Activated B cell treated with CpG ODN at 0.5 μM for 24 hours (primary cell): ENCODE measurements around the gene CLDN11. TPM values are rescaled to one million over a fixed set of nuclear protein-coding genes. Genes with fewer than 3 reads are reported as not detected.

Experiments used
- ATAC-seq: fragments of 200-7000 bp; cut with Tn5 transposase; one replicate; pipeline ENCODE4 v1.10.0; 2021; ENCODE audit warnings: low read depth, mild to moderate bottlenecking, moderate library complexity
- CTCF ChIA-PET: fragments of 350-600 bp; sonication (Branson Sonifier 250); formaldehyde crosslinking; loops from one replicate; lab custom pipeline; 2021; ENCODE audit warnings: antibody characterized with exemption; lab: Charles Lee
- POLR2A ChIA-PET: fragments of 350-600 bp; sonication (Branson Sonifier 250); formaldehyde crosslinking; loops from one replicate; lab custom pipeline; 2021; ENCODE audit warnings: antibody characterized with exemption; lab: Charles Lee
- DNase-seq: peaks from one replicate; pipeline ENCODE4 v3.0.0; 2022
- H3K27ac Mint-ChIP-seq: one replicate; pipeline ENCODE4 v1.8.0; 2020; ENCODE audit warnings: mixed read lengths
- H3K27me3 Mint-ChIP-seq: one replicate; pipeline ENCODE4 v1.8.0; 2021; ENCODE audit warnings: mixed read lengths
- H3K36me3 Mint-ChIP-seq: one replicate; pipeline ENCODE4 v1.8.0; 2021; ENCODE audit warnings: low read depth, mixed read lengths
- H3K4me1 Mint-ChIP-seq: one replicate; pipeline ENCODE4 v1.8.0; 2021; ENCODE audit warnings: mixed read lengths
- H3K4me3 Mint-ChIP-seq: one replicate; pipeline ENCODE4 v1.8.0; 2020; ENCODE audit warnings: mild to moderate bottlenecking, mixed read lengths
- H3K9me3 Mint-ChIP-seq: one replicate; pipeline ENCODE4 v1.8.0; 2020; ENCODE audit warnings: mixed read lengths
- intact Hi-C: fragments of 100-400 bp; cut with micrococcal nuclease; formaldehyde crosslinking; loops from one replicate; pipeline ENCODE4 v1.15.1; 2024
- total RNA-seq: library from RNA; stranded (reverse); gene quantifications from 2 replicates; pipeline ENCODE4 v1.2.3, GENCODE V29; 2022
- TF ChIP-seq, protein P1 (sequence below): fragments of 200-600 bp; IDR thresholded peaks from one replicate; pipeline ENCODE4 v1.8.0; 2022; ENCODE audit warnings: antibody characterized with exemption, mild to moderate bottlenecking

CLDN11 gene
- total RNA-seq, 1 donor from 2014 or later, result 0.69 TPM

- CTCF ChIA-PET, result interaction anchor here (1.1 kb wide), 1 partner anchor 25 kb away, joined by 3 read pairs; no protein-coding TSS in a partner anchor
- ATAC-seq (no peak), DNase-seq (no peak)
- no peak overlapping the region for H3K4me3 Mint-ChIP-seq
- TF ChIP-seq, protein P1, sequence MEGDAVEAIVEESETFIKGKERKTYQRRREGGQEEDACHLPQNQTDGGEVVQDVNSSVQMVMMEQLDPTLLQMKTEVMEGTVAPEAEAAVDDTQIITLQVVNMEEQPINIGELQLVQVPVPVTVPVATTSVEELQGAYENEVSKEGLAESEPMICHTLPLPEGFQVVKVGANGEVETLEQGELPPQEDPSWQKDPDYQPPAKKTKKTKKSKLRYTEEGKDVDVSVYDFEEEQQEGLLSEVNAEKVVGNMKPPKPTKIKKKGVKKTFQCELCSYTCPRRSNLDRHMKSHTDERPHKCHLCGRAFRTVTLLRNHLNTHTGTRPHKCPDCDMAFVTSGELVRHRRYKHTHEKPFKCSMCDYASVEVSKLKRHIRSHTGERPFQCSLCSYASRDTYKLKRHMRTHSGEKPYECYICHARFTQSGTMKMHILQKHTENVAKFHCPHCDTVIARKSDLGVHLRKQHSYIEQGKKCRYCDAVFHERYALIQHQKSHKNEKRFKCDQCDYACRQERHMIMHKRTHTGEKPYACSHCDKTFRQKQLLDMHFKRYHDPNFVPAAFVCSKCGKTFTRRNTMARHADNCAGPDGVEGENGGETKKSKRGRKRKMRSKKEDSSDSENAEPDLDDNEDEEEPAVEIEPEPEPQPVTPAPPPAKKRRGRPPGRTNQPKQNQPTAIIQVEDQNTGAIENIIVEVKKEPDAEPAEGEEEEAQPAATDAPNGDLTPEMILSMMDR, result no peak
- intact Hi-C loops, result no loop called here
- peaks cover 24% of the 10 kb centered on the region for H3K27me3 Mint-ChIP-seq
- H3K4me1 Mint-ChIP-seq, result no peaks in the 10 kb centered on the region
- no peak overlapping the region for H3K27ac Mint-ChIP-seq
- H3K36me3 Mint-ChIP-seq, result no peaks in the 10 kb centered on the region
- POLR2A ChIA-PET, result no interaction called here
- no peaks in the 10 kb centered on the region for H3K9me3 Mint-ChIP-seq
These were observed 19.2 kb downstream of the CLDN11 start for GRCh38 chr3:170437696-170438407.

GRCh38 chr3:170438836-170439235, 20.2 kb downstream of the CLDN11 start:
- no peaks in the 10 kb centered on the region for H3K9me3 Mint-ChIP-seq
- no peaks in the 10 kb centered on the region for H3K4me1 Mint-ChIP-seq
- no peak overlapping the region for H3K27ac Mint-ChIP-seq
- TF ChIP-seq, protein P1, result no peak
- ChIA-PET POLR2A (no interaction called here), CTCF (interaction anchor here (1.1 kb wide), 1 partner anchor 26 kb away, joined by 3 read pairs; no protein-coding TSS in a partner anchor)
- intact Hi-C loops, result no loop called here
- ATAC-seq, result no peak
- no peaks in the 10 kb centered on the region for H3K36me3 Mint-ChIP-seq
- H3K27me3 Mint-ChIP-seq, result peaks cover 24% of the 10 kb centered on the region
- H3K4me3 Mint-ChIP-seq, result no peak overlapping the region
- DNase-seq, result no peak

DNA sequence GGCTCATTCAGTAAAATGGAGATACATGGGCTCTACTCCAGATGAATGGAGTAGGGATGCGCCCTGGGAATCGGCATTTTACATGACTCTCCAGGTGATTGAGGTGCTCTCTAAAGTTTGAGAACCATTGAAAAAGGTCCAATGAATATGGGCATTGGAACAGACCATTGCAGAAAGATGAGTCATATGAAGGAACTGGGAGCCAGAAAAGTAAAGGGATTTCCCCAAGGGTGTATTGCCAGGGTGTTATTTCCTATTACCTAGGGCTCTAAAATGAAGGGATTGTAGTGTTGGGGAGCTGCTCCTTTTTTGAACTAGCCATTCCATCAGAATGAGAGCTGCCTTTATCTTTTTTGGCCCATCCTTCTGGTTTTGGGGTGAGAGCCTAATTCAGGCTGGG, 21.7 kb downstream of the CLDN11 start:
- ATAC-seq (no peak), DNase-seq (no peak)
- Mint-ChIP-seq H3K36me3 (no peaks in the 10 kb centered on the region), H3K27me3 (peaks cover 28% of the 10 kb centered on the region), H3K27ac (no peak overlapping the region), H3K9me3 (no peaks in the 10 kb centered on the region), H3K4me1 (no peaks in the 10 kb centered on the region), H3K4me3 (no peak overlapping the region)
- TF ChIP-seq, protein P1, result no peak
- POLR2A ChIA-PET, result no interaction called here
- intact Hi-C loops, result no loop called here
- CTCF ChIA-PET, result no interaction called here

DNA sequence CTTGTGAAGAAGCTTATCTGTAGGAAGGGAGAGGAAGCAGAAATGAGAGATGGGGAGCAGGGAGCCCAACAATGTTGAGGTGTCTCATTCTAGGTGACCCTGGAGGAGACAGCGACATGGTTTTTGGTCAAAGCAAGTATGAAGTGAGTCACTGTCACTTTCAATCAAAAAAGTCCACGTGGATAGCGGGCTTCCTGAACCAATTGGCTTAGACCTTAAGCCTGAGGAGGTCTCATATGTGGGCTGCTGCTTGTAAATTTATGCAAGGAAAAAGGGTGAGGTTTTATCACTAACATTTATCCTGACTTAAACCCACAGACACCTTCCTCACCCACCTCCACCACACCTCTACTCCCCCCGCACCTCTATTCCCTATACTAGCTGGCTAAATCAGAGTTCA, 22.7 kb downstream of the CLDN11 start:
- TF ChIP-seq, protein P1, result no peak
- ATAC-seq, result no peak
- no peaks in the 10 kb centered on the region for H3K4me1 Mint-ChIP-seq
- intact Hi-C loops, result no loop called here
- H3K27me3 Mint-ChIP-seq, result peaks cover 28% of the 10 kb centered on the region
- no peak overlapping the region for H3K27ac Mint-ChIP-seq
- DNase-seq, result no peak
- H3K9me3 Mint-ChIP-seq, result no peaks in the 10 kb centered on the region
- ChIA-PET POLR2A (no interaction called here), CTCF (no interaction called here)
- H3K4me3 Mint-ChIP-seq, result no peak overlapping the region
- H3K36me3 Mint-ChIP-seq, result no peaks in the 10 kb centered on the region

- Mint-ChIP-seq H3K4me1 (no peaks in the 10 kb centered on the region), H3K36me3 (no peaks in the 10 kb centered on the region), H3K27me3 (peaks cover 28% of the 10 kb centered on the region), H3K4me3 (no peak overlapping the region), H3K27ac (no peak overlapping the region), H3K9me3 (no peaks in the 10 kb centered on the region)
- intact Hi-C loops, result no loop called here
- ChIA-PET POLR2A (no interaction called here), CTCF (interaction anchor here (1.2 kb wide), 1 partner anchor 32 kb away, joined by 3 read pairs; no protein-coding TSS in a partner anchor)
- TF ChIP-seq, protein P1, result no peak
- no peak for DNase-seq
- no peak for ATAC-seq
These were observed 24.3 kb downstream of the CLDN11 start for GRCh38 chr3:170442947-170443346.
